Activated CD8-positive, alpha-beta memory T cell treated with anti-CD3 and anti-CD28 coated beads, Interleukin-2, amount 10 ng/mL, durations not matched to agents 7 days and 5 days (primary cell): ENCODE data around the gene CCDC30. TPM values are rescaled to one million over a fixed set of nuclear protein-coding genes. Genes with fewer than 3 reads are reported as not detected.

Source experiments
- ATAC-seq: fragments of 150-1000 bp; cut with Tn5 transposase; one replicate; pipeline ENCODE4 v1.10.0; 2021; ENCODE audit warnings: moderate library complexity
- CTCF ChIA-PET: fragments of 350-600 bp; sonication (Branson Sonifier 250); formaldehyde crosslinking; loops from one replicate; lab custom pipeline; 2021; ENCODE audit warnings: antibody characterized with exemption; lab: Charles Lee
- DNase-seq: peaks from one replicate; pipeline ENCODE4 v3.0.0-alpha.2; 2020
- H3K27ac Mint-ChIP-seq: one replicate; pipeline ENCODE4 v1.8.0; 2021; ENCODE audit warnings: mild to moderate bottlenecking, mixed read lengths
- H3K27me3 Mint-ChIP-seq: one replicate; pipeline ENCODE4 v1.8.0; 2021; ENCODE audit warnings: mixed read lengths
- H3K36me3 Mint-ChIP-seq: one replicate; pipeline ENCODE4 v1.8.0; 2021; ENCODE audit warnings: mild to moderate bottlenecking, mixed read lengths
- H3K4me1 Mint-ChIP-seq: one replicate; pipeline ENCODE4 v1.8.0; 2021; ENCODE audit warnings: mixed read lengths
- H3K4me3 Mint-ChIP-seq: one replicate; pipeline ENCODE4 v1.8.0; 2021; ENCODE audit warnings: mild to moderate bottlenecking, moderate library complexity, mixed read lengths
- H3K9me3 Mint-ChIP-seq: one replicate; pipeline ENCODE4 v1.8.0; 2022; ENCODE audit warnings: low read depth, mixed read lengths
- total RNA-seq, 2 experiments: library from RNA; stranded (reverse); gene quantifications; one replicate each; pipeline ENCODE4 v1.2.3, GENCODE V29; 2021

Gene CCDC30
- total RNA-seq, 2 experiments from 2014 or later: 1.5 to 2.9 TPM

- CTCF ChIA-PET: no interaction called here
- DNase-seq (no peak), ATAC-seq (no peak)
- Mint-ChIP-seq H3K9me3 (no peaks in the 10 kb centered on the region), H3K4me1 (peaks cover 3% of the 10 kb centered on the region), H3K36me3 (peaks cover 87% of the 10 kb centered on the region), H3K4me3 (no peak overlapping the region), H3K27ac (no peak overlapping the region), H3K27me3 (peaks cover 1% of the 10 kb centered on the region)
These were observed 240.9 kb downstream of the CCDC30 start for GRCh38 chr1:42703888-42704464.

Other genes starting within 250 kb of the CCDC30 start
- 10 to 100 TPM; 39.3 to 41.9 TPM for gene FOXJ3, start 128.1 kb upstream of the CCDC30 start, total RNA-seq
- gene RIMKLA, start 82.5 kb upstream of the CCDC30 start, total RNA-seq: 1 to 10 TPM; 1.3 to 1.5 TPM
- gene ZMYND12, start 7.3 kb upstream of the CCDC30 start, total RNA-seq: 1 to 10 TPM in 1 of 2 experiments, under 1 TPM in 1; 0.21 to 1.1 TPM
- gene PPCS, start 6.7 kb upstream of the CCDC30 start, total RNA-seq: 10 to 100 TPM; 32.0 to 40.4 TPM
- 100 to 1,000 TPM in 1 of 2 experiments, 10 to 100 TPM in 1; 93.7 to 104 TPM for gene PPIH, start 195.1 kb downstream of the CCDC30 start, total RNA-seq
- gene YBX1, start 219.1 kb downstream of the CCDC30 start, total RNA-seq: 100 to 1,000 TPM; 731 to 790 TPM